Measurements from ENCODE around the gene PRPS1.
"Not testable (repeated sequence)": the region's sequence is repeated elsewhere in the genome, so short reads cannot be mapped to it uniquely, and the experiment has no call there.

The PRPS1 gene

DNA sequence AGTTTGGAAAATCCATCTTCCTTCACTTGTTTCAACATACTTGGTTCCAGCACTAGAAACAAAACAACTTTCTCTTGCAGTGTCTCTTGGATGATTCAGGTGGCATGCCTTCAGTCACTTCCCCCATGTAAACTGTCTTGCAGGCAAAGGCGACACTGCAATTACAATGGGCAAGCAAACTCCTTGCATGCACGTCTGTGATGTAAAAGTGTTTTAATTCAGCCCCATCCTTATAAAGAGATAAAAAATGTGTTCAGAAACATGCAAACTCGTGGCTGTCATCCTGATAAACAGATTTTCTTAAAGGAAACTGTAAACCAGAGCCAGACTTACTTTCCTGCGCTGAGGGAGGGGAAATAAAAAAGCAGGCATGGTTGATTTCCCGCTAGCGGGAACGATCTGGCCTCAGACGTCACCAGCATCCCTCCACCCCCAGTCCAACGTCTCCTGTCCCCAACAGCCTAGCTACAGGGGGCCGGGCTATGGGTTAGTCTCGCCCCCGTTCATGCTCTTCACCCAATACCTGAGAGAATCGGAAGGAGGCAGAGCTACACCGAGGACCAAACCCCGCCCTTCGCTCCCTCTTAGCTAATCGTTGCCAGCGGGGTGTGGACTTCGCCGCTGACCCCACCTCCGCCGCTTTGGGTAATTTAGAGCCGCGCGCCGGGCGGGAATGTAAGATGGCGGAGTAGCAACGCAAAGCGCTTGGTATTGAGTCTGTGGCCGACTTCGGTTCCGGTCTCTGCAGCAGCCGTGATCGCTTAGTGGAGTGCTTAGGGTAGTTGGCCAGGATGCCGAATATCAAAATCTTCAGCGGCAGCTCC is at the start of gene PRPS1:
TSS of gene PRPS1 (plus strand) at position 673 of the 824 bp plus-strand sequence. CDS start at position 792, 119 bp downstream.
- DNase-seq: peak; percentile 99

DNA sequence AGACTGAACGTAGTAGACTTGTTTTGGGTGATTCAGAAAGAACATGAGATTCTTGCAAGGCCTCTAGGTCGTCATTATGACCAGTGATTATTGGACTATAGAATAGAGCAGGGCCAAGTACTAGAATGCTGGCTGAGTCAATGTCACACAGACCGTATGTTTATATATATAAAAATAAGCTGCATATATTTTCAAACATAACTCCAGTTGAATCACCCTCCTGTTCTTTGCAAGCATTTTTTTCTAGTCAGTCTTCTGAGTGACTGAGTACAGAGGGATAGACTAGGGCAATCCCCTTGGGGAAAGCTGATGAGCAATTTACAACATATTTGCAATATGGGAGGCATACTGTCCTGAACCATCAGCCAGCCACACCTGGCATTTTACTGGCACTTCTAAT is 48.4 kb upstream of the PRPS1 start:
- DNase-seq: no peak

DNA sequence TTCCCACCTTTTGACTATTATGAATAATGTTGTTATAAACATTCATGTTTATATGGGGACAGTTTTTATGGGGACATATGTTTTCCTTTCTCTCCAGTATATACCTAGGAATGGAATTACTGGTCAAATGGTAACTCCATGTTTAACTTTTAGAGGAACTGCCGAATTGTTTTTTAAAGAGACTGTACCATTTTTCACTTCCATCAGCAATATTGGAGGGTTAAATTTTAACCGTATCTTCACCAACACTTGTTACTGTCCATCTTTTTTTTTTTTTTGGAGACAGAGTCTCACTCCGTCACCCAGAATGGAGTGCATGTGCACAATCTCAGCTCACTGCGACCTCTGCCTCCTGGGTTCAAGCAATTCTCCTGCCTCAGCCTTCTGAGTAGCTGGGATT is 46.4 kb upstream of the PRPS1 start:
- DNase-seq: no peak

DNA sequence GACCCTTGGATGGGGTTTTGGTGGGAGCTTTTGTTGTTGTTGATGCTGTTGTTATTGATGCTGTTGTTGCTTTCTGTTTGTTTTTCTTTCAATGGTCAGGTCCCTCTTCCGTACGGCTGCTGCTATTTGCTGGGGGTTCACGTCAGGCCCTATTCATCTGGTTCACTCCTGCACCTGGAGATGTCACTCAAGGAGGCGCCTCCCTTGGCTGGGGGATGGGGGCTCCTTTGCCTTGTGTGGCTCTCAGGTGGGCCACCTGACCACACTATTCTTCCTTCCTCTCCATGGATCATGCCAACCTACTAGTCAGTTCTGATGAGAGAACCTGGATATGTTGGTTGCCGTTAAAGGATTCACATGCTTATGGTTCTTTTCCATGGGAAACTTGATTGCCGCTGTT is 39.1 kb upstream of the PRPS1 start:
- no peak for DNase-seq

DNA sequence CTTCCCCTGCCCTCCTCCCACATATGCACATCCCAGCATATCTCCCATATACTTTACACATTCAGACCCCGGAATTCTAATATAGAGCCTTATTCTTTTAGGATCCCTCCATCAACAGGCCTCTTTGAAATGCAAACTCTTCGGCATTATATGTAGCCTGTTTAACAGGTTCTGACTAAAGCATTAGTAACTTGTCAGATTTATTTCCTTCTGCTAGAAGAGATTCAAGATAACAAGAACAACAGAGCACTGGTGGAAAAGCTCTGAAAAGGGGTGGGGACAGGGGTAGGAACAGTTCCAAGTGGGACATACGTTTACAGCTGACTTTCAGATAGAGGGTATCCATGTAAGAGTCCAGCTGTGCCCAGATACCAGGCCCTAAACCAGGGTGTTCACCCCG is 31.7 kb upstream of the PRPS1 start:
- no peak for DNase-seq

DNA sequence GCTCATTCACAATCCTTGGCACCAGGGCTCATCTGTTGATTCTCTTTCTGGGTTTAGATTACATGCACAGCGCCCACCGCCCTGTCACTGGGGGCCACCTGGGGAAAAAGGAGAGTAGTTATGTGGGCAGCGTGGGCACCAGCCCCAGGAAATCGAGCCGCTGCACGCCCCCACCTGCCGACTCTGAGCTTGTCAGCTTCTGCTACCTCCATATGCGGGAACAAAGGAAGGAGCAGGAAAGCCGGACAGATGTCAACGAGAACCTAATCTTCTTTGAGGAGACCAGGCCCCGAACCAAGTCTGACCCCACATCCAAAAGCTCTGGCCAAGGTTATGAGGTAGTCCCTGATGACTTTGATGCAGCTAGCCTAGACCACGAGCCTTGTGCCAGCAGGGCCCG is 31.0 kb upstream of the PRPS1 start:
- no peak for DNase-seq

DNA sequence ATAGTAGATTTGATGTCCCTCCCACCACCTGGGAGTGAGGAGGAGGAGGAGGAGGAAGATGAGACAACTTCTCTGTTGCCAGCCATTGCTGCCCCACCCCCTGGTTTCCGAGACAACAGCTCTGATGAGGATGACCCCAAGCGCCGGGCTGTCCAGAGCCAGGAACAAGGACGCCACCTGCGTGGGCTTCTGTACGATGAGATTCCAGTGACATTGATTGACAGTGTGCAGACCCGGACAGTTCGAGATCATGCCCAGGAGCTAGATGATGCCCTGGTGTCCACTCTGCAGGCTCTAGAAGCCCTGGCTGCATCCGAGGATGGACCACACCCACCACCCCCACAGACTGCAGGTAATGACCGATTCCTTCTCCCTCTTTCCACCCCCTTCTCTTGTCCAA is 30.5 kb upstream of the PRPS1 start:
- no peak for DNase-seq

DNA sequence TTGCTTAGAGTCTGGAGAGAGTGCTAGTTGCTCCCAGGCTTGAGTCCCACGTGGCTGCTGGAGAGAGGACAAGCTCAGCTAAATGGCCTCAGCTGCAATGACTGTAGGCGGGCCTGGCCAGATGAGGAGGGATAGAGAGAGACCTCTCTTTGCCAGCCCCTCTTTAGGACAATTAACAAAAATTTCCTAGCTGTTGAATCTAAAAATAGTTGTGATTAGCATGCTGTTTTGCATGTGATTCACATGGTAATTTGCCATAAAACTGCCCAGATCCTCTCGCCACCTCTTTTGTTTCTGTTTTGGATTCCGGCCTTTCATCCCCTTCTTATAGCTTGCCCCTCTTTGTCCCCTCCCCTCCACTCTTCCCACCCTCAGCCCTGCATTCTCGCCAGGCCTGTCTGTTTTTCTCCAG is 28.9 kb upstream of the PRPS1 start:
- DNase-seq: no peak

DNA sequence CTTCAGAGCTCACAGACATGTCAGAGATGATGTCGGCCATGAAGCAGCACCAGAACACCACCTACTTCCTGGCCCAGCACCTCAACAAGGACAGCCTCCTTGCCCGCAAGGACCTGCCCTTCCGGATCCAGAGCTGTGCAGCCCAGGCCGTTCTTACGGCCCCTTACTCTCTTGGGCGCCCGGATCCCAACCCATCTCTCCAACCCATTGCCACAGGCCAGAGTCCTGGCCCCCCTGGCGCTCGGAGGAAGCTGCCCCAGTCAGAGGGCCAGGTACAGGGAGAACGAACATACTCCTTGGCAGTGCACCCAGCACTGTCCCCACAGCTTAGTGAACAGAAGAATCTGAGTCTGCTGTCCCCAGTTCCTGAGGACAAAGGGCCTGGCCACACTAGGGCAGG is 27.9 kb upstream of the PRPS1 start:
- DNase-seq: no peak

DNA sequence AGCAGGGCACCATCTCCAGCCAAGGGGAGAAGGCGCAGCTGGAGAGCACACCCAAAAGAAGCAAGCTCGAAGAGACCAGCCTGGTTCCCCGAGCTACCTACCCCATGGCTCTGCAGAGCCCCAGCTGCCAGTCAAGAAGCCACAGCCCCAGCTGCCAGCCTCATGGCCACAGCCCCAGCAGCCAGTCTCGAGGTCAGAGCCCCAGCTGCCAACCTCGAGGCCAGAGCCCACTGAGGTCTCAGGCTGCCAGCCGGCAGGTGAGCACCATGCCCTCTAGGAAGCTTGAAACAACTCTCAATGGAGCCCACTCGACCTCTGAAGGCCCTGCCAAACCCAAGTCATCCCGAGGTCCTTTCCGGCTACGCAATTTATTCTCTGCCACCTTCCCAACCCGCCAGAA is 27.0 kb upstream of the PRPS1 start:
- DNase-seq: no peak

DNA sequence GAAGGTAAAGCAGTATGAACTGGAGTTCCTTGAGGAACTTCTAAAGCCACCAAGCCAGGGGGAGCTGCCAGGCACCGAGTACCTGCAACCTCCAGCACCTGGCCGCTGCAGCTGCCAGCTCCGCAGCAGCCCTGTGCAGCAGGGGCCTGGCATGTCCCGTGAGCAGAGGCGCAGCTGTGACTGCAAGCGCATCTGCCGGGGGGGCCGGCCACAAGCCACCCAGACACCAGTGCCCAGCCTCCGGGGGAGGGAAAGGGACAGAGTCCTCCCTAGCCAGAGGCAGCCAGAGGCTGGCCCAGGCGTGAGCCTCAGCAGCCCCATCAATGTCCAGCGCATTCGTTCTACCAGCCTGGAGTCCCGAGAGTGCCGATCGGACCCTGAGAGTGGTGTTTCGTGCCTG is 26.6 kb upstream of the PRPS1 start:
- no peak for DNase-seq

DNA sequence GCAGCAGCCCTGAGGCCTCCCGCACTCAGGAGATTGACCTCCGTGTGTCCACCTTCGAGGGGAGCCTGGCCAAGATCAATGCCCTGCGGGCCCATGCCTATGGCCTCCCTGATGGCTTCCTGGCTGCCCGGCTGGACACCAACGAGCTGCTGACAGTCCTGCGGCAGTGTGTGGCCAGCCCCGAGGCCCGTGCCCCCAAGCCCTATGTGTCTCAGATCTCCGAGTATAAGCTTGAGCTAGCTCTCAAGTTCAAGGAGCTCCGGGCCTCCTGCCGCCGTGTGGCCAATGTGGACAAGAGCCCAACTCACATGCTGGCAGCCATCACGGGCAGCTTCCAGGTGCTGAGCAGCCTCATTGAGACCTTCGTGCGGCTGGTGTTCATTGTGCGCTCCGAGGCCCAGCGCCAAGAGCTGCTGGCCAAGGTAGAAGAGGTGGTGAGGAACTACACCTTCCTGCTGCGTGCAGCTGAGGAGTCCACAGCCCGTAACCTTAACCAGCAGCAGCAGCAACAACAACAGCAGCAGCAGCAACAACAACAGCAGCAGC is 25.5 kb upstream of the PRPS1 start:
- no peak for DNase-seq

DNA sequence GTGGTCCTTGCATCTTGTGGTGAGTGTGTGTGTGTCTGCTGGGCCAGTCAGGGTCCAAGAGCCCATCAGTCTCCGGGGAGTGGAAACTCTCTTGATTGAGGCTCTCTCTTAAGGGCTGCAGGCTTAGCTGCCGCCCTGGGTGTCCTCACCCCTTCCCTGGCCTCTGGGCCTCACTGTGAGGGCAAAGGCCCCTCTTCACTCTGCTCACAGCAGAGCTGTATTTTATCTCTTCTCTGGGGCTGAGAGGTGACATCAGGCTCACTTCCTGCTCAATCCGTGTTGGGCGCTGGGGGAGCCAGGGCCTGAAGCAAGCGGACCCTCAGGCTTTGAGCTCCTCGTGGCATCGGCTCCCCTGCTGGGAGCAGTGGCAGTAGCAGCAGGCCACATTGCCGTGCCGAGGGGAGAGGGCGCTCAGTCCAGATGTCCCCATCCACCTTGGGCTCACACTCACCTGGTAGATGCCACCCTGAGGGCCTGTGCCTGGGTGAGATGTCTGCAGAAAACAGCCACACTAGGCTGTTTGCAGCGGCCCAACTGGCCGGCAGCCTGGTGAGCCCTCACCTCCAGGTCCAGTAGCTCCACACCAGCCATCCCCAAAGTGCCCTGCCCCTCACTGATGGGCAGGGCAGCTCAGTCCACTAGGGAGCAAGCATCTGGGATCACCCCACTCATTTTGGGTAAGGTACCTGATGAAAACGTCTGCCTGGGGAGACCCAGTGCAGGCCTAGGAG is 24.7 kb upstream of the PRPS1 start:
- no peak for DNase-seq

DNA sequence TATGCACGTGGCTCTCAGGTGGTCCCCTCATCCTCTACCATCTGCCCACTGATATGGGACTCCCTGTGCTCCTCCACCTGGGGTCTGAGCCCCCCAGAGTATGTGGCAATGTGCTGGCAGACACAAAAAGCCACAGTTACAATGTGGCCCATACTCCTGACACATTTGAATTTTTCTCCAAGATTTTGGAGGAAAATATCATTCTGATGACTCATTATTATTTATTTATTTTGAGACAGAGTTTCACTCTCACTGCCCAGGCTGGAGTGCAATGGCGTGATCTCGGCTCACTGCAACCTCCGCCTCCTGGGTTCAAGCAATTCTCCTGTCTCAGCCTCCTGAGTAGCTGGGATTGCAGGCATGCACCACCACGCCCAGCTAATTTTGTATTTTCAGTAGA is 19.2 kb upstream of the PRPS1 start:
- not testable (repeated sequence) for DNase-seq

DNA sequence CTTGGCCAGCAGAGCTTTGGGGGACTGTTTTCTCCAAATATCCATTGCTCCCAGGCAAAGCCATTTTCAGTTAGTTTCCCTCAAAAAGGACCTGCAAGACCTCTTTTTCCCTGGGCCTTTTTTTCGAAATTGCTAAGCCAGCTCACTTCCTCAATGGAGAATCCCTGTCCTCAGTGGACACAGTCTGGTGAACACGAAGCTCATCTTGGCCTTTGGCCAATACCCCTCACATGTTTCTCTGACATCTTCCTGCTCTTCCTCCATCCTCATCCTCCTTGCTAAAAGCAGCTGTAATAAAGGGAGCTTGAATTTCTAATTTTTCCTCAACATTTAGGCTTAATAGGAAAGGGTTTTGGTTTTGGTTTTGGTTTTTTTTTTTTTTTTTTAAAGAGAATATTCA is 17.6 kb upstream of the PRPS1 start:
- DNase-seq: no peak

DNA sequence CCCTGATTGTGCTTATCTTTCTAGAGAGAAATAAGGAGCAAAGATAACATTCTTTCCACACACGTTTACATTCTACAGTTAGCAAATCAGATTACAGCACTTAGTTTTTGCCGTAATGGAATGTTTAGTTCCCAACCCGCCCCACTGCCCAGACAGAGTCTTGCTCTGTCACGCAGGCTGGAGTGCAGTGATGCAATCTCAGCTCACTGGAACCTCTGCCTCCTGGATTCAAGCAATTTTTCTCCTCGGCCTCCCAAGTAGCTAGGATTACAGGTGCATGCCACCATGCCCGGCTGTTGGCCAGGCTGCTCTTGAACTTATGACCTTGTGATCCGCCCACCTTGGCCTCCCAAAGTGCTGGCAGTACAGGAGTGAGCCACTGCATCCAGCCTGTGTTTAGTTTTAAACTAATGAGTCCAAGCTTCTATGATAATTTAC is 8.4 kb upstream of the PRPS1 start:
- no peak for DNase-seq

DNA sequence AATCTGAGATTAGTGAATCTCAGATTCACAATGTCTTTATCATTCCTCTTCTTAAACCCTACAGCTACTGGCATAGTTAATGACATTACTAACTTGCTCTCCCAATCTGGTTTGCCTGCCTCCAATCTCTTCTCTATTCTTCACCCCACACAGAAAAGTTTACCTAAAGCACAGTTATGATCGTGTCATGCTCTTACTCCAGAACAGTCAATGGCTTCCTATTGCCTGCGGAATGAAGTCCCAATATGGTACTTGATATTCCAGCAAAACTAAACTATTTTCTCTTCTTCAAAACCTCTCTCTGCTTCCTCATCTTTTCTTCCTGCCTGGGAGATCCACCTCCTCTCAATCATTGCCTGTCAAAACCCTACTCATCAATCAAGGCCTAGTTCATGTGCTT is 3.4 kb upstream of the PRPS1 start:
- DNase-seq: no peak

DNA sequence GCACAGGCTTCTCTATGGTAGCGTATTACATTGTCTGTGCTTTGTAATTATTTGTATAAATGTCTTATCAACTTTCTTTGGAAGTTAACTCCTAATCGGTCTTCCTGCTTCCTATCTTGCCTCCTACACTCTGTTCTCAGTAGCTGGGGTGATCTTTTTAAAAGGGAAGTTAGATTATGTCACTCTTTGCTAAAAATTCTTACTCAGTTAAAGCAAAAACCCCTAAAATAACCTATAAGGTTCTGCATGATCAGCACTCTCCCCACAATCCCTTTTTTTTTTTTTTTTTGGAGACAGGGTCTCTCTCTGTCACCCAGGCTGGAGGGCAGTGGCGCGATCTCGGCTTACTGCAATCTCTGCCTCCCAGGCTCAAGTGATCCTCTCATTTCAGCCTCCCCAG is 2.6 kb upstream of the PRPS1 start:
- no peak for DNase-seq

DNA sequence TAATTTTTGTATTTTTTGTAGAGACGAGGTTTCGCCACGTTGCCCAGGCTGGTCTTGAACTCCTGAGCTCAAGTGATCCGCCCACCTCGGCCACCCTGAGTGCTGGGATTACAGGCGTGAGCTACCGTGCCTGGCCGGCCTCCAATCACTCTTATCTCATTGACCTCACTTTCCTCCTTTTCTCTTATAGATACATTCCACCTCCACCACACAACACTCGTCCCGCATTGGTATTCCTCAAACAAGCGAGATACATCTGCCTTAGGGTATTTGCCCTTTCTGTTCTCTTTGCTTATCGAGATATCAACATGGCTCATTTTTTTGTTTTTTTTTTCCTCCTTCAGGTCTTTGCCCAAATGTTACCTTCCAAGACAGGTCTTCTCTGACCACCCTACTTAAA is 1.8 kb upstream of the PRPS1 start:
- DNase-seq: no peak

DNA sequence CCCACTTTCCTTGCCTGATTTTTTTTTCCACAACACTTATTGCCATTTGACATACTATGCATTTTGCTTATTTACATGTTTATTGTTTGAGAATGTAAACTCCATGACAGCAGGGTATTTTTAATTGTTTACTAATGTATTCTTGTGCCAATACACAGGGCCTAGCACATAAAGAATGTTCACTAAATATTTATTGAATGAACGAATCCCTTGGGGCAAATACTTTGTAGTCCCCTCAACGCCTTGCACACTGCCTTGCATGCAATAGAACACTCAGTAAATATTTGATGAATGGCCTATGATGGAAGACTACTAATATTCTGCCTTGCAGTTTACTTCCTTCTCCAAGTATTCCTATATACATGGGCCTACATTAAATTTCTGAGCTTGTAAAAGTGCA is 1.4 kb upstream of the PRPS1 start:
- no peak for DNase-seq

DNA sequence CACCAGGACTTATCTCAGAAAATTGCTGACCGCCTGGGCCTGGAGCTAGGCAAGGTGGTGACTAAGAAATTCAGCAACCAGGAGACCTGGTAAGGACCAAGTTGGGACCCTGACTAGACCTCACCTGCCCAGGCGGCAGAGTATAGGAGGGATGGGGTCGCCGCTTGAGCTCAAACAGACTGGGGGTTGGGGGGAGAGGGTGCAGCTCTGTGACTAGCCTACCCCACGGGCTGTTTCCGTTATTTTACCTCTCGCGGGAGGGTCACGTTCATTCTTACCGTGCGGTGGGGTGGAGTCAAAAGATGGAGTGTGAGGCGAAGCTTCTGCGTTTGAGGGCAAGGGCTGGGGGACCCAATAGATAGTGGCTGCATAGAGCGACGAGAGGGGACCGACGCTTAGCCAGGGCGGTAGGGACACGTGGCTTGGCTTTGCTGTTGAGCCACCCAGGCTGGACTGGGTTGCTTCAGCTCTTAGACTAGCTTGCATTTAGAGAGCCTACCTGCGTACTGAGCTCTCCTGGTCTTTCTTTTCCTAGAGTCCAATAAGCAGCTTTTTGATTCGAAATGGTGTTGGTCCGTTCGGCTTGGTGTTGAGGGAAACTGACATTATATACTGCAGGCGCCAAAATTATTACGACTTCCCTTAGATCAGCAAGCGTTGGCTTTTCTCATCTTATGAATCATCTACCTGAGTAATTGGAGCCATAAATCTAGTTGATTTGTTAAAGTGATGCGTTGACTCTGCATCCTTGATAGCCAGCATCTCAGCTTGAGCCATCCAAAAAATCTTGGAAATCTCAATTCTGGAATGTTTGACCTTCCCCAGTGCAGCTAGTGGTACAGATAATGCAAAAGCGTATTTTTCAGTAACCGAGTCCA is 591 bp downstream of the PRPS1 start:
- peak; percentile 64 for DNase-seq

DNA sequence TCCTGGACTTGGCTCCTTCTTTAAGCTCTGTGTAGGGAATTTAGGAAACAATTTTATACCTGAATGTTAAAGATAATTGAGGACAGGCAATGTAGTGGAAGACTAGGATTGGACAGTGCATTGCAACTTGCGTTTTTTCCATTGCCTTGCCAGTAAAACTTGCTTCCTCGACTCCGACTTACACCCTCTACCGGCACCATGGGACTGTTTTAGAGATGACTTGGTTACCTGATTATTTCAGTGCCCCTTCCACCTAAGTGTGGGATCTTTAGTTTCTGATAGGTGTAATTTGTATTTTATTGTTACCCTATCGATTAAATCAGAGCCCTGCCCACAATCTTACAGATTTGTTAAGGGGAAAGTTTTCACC is 1.2 kb downstream of the PRPS1 start:
- DNase-seq: no peak

DNA sequence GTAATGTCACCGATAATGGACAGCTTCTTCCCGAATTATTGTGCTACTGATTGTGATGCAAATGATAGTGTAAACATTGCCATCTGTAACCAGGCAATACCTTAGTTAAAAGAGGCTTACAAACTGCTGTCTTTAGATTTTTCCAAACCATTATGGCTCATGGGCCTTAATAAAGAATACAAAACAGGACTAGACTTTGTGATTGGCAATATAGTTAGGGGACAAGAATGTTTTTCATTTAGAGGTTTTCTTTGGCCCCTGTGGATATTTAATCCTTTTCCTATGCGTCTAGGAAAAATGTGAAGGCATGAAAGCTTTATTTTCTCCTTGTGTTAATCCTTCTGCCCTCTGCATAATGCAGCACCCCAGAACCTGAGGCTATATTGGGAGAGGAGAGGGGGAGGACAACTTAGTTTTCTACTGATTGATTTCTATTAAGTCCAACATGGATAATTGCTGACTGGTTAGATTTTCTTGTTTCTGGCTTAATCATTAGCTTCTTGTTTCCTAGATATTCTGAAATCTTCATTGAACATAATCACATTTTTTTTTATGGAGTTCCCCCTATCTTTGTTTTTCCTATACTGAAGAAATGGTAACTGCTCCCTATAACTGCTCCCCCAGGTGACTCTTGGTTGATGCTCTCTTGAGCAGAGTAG is 1.9 kb downstream of the PRPS1 start:
- no peak for DNase-seq

Measured in islet precursor cell (in vitro differentiated cells).